ENCODE data around the gene ELP4.

Gene ELP4

DNA sequence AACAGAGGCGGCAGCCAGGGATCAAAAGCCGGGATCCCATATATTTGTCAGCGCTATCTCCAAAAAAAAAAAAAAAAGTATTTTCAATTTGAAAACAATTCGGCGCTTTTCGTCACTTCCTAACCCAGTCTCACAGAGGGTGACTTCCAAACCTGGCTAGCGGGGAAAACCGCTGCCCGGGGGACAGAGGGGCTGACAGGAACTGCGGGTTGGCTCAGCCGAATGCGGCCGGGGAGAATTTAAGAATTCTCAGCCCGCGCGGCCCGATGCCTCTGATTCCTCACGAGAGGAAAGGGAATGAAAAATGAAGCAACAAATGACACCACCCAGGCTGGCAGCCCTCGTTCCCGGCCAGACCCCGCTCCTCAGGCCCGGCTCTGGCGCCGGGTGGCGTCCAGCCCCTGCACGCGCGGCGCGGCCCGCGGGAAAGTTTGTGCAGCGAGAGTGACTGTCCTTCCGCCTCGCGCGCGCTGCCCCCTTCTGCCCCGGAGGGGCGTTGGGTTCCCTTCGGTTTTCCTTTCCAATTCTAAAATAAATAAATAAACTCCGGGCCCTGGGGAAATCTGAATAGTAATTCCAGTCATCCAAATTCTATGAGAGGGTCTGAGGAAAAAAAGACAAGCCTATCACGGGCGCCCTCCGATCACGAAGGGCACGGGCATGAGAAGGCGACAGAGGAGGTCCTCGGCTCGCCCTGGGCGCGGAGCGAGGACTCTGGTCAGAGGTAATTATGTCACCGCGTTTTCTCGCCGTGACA lies 306.3 kb downstream of the ELP4 start:
- no peak for DNase-seq

DNA sequence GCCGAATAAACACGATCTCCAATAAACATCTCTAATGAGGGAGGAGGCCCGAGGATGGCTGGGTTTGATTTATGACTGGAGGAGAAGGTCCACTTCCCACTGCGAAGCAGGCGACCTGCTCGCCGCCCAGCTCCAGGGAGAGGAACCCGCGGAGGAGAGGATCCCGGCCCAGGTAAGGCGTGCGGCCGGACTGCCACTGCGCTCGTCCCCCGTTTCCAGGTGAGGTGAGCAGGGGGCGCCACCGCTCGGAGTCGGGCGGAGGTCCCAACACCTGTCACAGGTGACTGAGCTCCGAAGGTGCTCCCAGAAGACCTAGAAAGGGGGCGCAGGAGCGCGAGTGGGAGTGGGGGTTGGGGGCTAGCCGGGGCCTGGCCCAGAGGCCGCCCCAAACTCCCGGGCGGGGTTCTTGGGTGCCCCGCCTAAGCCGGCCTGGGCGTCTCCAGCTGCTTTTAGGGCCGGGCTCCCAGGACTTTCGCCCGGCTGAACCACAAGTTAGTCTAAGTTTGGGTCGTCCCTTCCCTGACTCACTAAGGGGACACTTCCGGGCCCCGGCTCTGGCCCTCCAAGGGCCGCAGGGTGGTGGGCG lies 307.0 kb downstream of the ELP4 start:
- DNase-seq: no peak

DNA sequence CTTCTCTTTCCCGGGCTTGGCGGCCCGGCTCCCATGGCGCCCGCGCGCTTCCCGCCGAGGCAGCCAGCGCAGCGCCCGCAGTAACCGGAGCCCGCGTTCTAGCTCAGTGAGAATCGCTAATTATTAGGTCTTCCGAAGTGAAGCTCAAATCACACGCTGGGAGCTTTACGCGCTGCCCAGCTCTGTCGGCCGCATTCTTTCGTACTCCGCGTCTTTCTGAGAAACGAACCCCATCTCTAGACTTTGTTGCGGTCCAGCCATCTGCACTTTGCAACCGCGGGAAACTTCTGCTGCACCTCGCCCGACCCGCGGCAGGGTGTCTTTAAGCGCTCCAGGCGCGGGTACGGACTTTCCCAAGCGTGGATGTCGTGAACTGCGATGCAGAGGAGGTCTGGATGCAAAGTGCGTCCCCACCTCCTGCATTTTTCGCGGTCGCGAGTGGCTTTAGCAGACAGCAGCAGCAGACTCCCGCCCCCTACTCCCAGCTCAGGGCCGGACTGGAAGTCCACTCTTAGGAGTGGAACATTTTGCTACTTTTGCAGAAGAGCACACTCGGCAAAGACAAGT lies 307.6 kb downstream of the ELP4 start:
- no peak for DNase-seq

DNA sequence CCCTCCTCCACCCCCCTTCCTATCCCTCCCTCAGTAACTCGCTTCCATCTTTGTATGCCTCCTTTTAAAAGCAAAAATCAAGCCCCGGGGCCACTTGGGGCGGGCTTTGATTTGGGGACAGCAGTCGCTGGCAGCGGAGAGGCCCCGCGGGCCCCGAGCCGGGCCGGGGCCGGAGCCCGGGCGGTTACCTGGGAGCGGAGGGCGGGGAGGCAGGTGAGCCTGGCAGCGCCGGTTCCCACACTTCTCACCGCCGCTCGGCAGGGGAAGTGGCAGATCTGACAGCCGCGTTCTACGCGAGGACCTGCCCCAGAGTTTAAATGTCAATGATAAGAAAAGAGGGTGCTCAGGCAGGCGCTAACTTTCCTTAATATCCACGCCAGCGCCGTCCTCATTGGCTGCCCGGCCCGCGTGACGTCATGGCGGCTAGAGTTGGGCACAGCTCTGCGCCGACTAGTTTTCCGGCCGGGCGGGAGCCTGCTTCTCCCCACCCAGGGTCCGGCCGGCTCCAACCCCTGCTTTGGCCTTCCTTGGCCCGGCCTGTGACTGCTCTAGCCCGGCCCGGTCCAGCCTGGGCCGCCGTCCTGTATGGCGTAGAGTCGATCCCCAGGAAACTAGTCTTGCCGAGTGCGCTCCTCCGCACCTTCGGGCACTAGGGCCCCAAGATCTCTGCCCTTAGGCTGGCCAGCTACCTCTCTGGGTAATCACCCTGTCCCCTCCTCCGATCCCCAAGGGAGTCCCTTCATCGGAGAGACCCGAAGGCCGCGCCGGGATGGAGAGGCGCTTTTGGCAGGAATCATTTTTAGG lies 308.3 kb downstream of the ELP4 start:
- DNase-seq: no peak

DNA sequence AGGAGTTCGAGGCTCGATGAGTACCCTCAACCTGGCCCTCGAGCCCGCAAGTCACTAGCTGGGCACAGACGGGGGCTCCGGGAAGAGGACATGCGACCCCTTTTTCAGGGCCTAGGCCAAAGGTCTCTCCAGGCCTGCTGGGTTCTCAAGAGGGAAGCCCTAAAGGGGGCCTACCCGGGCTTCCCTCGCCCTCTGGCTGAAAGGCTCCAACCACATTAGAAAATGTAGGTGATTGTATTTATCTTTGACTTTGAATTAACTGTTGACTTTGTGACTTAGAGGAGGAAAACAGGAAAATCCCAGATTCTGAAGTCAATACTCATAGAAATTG lies 308.8 kb downstream of the ELP4 start:
- no peak for DNase-seq

DNA sequence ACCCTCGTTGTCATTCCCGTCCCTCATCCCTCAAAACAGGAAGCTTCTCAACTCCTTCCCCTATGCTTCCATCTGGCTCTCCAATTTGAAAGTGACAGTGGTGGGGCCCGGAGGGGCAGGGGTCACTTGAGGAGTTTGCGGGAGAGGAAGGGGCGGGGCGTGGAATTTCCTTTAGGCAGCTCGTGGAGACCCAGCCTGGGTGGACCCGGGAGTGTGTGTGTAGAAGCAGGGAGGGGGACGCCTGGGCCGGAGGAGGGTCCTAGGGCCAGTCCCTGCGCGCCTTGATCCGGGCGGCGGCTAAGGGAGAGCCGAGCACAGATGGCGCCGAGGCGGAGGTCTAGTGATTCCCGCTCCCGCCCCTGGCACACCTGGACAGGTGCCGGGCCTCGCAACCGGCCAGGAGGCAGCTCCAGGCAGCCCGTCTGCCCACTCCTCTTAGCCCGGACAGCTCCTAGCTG lies 309.3 kb downstream of the ELP4 start:
- DNase-seq: no peak

DNA sequence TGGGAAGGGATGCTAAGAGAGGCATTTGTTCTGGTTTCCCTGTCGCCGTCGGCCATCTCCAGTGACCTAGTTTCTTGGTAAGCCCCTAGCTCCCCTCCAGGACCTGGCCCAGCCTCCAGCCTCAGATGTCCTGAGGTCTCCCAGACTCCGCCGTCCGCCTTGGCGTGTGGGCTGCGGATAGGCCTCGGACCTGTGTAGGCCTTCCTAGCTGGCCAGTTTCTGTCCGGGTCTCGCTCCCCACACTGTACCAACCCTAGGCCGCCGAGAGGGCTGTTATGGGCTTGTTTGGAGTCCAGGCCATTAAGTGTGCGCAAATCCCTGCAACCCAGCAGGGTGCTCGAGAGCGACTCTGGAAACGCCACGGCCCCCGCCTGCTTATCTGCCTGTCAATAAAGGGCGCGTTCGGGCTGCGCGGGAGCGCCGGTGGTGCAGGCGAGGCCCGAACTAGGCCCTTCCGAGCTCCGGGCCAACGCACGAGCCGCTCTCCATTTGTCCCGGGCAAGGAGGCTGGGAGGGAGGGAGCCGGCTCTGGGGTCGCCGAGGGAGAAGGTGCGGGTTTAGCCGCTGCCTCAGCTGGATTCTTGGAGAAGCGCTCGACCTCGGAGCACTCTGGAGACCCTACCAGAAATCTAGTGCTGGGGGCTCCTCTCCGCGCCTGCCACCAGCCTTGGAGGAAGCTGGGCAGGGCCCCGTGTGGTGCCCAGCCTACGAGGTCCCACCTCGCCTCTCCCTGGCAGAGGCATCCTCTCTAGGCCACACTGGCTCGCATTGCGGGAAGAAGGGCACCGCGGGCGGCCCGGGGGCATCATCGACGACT lies 310.3 kb downstream of the ELP4 start:
- no peak for DNase-seq

DNA sequence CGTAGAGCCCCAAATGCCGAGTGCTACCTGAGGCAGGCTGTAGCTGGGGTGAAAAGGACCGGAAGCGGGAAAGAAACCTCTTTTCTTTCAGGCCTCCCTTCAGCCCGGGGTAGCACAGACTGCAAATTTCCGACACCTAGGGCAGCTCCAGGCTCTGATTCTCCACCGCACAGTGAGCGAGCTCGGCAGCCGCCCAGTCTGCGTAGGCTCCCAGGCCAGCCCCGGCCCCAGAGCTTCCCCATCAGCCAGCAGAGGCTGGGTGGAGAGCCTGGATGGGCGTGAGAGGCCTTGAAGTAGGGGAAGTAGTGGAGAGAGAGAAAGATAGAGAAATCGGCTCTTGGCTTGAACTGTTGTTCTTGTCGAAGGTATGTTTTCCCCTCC lies 310.9 kb downstream of the ELP4 start:
- no peak for DNase-seq

DNA sequence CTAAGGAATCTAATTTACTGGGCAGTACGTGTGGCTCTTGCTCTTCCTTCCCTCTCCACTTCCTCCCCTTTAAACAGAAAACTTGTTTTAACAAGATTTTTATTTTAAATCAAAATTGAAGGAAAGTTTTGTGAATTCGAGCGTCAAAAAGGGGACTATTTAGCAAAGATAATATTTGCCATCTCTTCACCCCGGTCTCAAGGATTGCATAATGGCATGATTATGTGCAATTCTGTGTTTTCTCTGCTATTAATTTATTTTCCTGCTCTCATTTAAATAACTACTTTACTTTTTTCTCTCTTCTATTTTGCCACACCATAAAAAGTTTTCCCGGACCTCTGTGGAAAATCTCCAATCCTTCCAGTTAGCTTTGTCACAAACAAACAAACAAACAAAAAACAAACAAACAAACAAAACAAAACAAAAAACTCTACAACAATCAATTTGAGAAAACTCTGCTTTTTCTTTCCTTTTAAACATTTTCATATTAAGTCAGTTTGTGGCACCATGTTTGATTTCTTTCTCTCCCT lies 311.7 kb downstream of the ELP4 start:
- no peak for DNase-seq

DNA sequence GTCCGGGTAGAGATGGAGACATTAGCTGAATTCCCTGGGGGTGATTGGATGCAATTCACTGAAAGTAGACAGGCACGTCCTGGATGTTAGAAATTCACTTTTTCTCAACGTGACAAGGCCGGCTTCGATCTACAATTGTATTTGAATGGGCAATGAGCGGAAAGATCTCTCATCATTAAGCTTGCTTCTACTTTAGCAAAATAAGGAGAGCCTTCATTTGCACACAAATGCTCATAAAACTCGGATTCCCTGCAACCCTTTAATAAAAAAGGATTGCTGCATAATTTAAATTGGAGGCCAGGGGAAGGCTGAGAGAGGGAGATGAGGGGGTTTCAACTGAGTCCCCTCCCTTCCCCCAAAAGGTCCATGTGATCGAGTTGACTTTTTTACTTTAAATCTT lies 312.2 kb downstream of the ELP4 start:
- no peak for DNase-seq

DNA sequence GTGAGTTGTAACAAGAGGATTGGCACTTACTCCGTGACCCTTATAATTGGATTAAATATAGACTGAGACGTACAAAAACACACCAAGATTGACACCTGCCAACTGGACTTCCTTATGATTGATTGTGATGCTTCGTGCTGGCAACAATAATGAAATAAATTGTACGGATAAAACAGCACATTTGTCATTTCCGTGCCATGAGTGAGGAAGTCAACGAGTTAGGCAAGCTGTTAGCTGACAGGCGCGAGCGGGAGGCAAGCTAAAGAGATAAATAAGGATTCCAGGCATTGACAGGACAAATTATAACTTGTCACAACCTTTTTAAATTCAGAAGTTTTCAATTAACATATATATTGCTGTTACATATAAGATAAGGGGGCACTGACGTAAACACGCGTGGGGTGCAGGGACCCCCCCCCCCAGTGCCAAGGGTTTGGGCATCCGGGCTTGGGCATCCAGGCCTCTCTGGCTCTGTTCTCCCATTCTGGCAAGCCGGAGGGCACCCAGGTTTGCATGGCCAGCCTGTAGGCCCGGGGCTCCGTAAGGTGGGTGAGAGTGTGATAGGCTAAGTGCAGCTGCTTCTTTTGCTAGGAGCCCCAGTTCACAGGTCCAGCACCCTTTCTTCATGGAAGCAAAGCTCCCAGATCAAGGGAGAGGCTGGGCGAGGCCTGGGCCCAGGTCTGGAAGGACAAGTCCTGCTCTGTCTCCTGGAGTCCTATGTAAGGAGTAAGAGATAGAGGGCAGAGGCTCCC lies 312.8 kb downstream of the ELP4 start:
- DNase-seq: no peak

DNA sequence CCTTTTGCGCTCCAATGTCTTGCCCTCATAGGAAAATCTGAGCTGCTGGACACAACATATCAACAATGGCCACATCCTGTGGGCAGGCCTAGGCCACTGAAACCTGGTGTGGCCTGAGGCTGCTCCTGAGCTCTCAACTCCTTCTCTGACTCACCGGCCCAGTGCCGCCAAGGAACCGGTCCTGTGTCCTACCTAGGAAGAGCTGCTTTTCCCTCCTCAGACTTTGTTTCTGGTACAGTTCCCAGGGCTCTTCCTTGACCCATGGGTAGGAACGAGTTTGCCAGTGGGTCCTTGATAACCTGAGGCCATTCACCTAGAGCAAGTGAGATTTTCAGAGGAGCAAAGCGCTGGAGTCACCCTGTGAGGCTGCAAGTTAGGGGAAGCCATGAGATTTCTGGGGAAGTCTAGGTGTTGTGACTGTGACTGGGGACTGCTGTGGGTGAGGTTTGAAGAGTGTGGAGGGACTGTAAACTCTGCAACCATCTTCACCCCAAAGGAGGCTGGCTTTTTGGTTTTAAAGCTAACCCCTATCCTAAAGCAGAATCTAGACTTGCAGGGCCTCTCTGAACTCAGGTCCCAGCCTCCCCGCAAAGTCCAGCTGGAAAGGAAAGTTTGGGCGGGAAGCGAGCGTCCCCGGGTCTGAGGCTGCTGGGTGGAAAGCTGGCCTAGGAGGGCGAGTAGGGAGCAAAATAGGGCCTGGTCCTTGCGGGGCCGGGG lies 313.5 kb downstream of the ELP4 start:
- DNase-seq: no peak

DNA sequence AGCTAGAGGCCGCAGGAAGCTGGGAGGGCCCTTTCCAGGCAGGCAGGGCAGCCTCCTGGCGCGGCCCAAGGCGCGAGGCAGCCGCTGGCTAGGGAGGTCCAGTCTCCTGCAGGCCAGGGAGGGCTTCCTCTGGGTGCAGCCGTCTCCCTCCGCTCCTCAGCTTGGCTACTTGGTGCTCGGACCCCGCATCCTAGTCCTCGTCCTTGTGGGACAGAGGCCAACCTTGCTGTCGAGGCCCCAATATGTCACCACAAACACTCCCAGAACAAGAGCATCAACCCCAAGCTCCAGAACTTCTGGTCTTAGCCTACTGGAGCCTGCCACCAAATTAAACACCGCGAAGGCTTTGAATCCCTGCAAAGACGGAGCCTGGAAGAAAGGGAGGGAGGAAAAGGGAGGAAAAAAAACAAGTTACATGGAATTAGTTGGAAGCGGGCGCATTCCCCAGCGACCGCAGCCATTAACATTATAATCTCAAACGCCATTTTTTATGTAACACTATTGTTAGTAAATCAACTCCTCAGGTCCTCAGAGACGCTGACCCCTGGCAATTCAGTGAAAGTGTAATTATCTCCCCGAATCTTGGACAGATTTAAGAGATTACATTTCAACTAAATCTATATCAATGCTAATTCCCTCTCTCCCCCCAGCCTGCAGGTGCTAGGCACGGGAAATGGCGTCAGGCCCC lies 314.2 kb downstream of the ELP4 start:
- DNase-seq: no peak

DNA sequence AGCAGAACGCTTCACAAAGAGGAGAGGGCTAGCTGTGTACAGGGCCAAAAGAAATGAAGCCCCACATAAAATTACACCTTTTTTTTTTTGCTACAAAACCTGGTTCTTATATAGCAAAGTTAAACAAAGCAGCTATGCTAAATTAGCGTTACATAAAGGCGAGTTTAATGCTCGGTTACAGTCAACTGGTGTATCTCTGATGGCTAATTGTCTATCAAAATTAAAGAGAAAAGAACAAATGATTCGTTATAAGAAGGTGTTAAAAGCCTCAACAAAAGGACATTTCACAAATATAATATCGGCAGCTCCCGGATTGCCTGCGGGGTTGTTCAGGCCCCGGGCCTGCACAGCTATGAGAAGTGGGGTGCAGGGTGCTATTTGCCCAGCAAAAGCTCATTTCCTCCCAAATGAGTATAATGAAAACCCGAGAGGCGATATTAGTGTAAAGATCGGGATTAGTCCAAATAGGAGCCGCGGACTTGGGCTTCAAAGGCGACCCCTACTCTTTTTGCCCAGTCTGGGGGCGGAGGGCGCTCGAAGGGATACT lies 314.8 kb downstream of the ELP4 start:
- DNase-seq: no peak

DNA sequence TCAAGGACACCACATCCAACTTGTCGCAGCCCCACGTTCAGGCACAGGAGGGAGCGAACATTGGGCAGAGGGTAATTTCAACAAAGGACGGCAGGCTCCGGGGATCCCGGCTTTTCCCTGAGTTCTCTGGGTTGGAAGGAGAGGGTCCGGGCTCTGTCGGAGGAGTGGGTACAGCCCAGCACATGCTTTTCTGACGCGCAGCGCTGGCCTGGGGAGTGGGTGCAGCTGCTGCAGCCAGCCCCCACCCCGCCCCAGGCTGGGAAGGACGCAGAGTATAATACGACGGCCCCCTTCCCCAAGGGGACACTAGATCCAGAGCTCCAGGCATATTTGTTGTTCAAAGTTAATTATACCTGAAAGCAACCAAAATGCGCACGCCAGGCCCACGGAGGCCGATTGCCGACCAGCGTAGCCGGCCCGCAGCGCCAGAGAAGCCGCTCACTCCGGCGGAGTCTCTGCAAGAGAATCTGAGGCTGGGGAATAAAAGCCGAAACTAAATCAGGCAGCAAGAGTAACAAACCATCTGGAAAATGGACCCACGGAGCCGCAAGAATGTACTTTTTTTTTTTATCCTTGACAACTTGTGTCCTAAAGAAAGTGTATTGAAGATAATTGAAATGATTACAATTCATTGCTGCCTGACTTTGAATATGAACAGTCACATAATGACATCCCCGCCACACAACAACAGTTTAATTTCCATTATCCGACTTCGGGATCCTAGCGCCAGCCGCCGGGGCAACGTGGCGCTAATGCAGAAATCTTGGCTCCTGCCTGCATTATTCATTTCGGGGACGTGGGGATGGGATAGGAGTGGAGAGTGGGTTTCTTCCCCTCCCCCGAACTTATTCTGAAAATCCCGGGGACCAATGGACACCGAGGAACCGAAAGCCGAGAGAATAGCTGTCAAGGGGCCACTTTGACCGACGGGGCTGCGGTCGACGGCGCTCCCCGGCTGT lies 315.6 kb downstream of the ELP4 start:
- no peak for DNase-seq

DNA sequence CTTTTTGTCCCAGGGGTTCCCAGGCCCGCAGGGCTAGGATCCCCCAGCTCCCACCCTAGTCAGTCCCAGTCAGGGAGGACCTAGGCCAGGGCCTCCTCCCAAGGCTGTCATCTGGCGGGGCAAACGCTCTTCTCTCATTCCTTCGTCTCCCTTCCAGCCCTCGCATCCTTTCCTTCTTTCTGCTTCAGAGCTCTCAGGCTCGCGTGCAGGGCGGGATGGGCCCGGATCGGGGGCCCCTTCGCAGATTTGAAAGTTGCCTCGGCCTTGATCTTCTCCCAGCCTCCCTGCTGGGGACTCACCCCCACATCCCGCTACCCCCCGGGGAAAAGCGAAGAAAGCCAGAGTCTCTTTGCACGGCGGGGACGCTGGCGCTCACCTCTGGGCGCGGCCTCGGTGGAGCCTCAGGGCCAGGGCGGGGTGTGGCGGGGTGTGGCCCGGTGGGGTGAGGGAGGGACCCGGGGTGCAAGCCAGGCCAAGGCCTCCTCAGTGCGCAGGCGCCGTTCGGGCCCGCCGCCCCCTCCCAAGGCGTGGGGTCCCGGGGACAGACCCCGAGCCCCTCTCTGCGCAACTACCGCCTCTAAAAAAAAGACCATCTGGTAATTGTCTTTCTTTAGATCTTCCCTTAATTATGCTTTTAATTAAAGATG lies 316.4 kb downstream of the ELP4 start:
- DNase-seq: no peak

DNA sequence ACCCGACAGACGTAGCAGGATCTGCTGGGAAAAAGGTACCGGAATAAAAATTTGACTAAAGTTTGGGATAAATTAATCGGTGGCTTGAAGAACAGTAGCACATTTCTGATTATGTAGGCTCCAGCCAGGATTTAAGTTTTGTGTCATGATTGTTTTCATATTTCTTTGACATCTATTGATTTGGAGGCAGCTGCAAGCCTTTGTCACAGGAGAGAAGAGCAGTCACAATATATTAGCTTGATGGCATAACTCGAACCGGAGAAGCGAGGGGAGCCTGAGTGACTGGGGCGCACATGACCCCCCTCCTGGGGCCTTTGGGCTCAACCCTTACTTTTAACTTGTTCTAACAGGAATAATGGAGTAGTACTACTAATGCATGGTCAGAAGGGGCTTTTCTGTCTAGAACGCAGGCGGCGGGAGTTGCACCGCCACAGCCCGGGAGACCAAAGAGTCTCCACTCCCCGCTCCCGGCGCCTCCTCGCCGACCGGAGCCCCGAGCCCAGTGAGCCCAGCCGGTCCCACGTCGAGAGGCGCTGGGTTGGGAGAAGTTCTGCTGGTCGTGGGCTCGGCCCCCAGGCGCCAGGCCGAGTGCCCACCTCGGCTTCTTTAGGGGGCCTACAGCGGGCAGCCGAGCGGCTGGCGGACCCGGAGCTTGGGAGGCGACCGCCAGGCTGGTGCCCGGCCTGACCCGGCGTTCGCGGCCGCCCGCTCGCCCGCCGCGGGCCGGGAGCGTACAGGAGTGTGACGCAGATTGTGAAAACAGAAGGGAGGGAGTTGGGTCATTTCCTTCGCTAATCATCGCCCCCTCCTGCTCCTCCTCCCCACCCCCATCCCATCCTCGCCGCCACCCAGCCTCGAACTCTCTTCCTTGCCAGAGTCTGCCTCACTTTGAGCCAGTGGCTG lies 317.2 kb downstream of the ELP4 start:
- DNase-seq: no peak

Measured in DMS 273 treated with DMSO at 0.1 percent for 48 hours (cell line).